Activated naive CD4-positive, alpha-beta T cell treated with anti-CD3 and anti-CD28 coated beads for 36 hours (primary cell): ENCODE data around the gene SLC23A2. TPM values are rescaled to one million over a fixed set of nuclear protein-coding genes. Genes with fewer than 3 reads are reported as not detected.
A peak's percentile ranks its signal among the peaks of the same experiment; 100 is the strongest.

Experiments used
- CTCF ChIA-PET: fragments of 350-600 bp; sonication (Branson Sonifier 250); formaldehyde crosslinking; loops from one replicate; lab custom pipeline; 2021; ENCODE audit warnings: antibody characterized with exemption; lab: Charles Lee
- DNase-seq: peaks from one replicate; pipeline ENCODE4 v3.0.0-alpha.2; 2020
- H3K27ac Mint-ChIP-seq: one replicate; pipeline ENCODE4 v1.8.0; 2021; ENCODE audit warnings: mild to moderate bottlenecking, mixed read lengths
- H3K27me3 Mint-ChIP-seq: one replicate; pipeline ENCODE4 v1.8.0; 2021; ENCODE audit warnings: low read depth, mixed read lengths
- H3K36me3 Mint-ChIP-seq: one replicate; pipeline ENCODE4 v1.8.0; 2021; ENCODE audit warnings: low read depth, mixed read lengths
- H3K4me1 Mint-ChIP-seq: one replicate; pipeline ENCODE4 v1.8.0; 2021; ENCODE audit warnings: low read depth, mixed read lengths
- H3K4me3 Mint-ChIP-seq: one replicate; pipeline ENCODE4 v1.8.0; 2021; ENCODE audit warnings: mild to moderate bottlenecking, moderate library complexity, mixed read lengths
- H3K9me3 Mint-ChIP-seq: one replicate; pipeline ENCODE4 v1.8.0; 2021; ENCODE audit warnings: mixed read lengths
- intact Hi-C: fragments of 100-400 bp; cut with micrococcal nuclease; formaldehyde crosslinking; loops from one replicate; pipeline ENCODE4 v1.15.1; 2023
- total RNA-seq, 2 experiments: library from RNA; stranded (reverse); gene quantifications; one replicate each; pipeline ENCODE4 v1.2.3, GENCODE V29; 2021

The SLC23A2 gene
- total RNA-seq, 2 experiments from 2014 or later: 16.4 to 18.1 TPM

DNA sequence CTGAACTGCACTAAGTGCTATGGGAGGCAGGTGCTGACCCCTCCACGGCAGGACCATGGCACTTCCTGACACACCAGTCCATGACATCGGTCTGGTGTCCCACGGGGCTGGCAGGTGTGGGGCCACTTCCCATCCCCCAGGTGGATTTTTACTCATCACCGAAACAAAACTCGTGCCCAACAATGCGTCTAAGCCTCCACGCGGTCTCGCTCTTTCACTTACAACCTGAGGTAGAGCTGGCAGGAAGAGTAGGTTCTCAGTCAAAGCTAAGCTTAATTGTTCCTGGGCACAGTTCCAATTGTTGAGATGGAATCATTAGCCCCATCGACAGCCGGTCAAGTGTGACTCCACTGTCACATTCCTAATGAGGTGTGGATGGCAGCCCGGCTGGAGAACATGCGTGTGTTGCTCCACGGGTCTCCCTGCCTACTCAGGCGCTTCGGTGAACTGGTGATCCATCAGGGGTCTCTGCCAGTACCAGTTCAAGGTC lies 125.7 kb downstream of the SLC23A2 start:
- no peak for DNase-seq
- no peaks in the 10 kb centered on the region for H3K9me3 Mint-ChIP-seq
- intact Hi-C loops: no loop called here
- no peak overlapping the region for H3K4me3 Mint-ChIP-seq
- H3K27ac Mint-ChIP-seq: no peak overlapping the region
- H3K36me3 Mint-ChIP-seq: peaks cover 22% of the 10 kb centered on the region
- no peaks in the 10 kb centered on the region for H3K27me3 Mint-ChIP-seq
- H3K4me1 Mint-ChIP-seq: peaks cover under 1% of the 10 kb centered on the region
- CTCF ChIA-PET: interaction anchor here (0.6 kb wide), 1 partner anchor 124 kb away, joined by 3 read pairs; no protein-coding TSS in a partner anchor

GRCh38 chr20:4873396-4873795 lies 127.9 kb downstream of the SLC23A2 start:
- Mint-ChIP-seq H3K4me1 (peaks cover 12% of the 10 kb centered on the region), H3K9me3 (no peaks in the 10 kb centered on the region), H3K36me3 (peaks cover 15% of the 10 kb centered on the region), H3K4me3 (no peak overlapping the region), H3K27me3 (no peaks in the 10 kb centered on the region), H3K27ac (no peak overlapping the region)
- intact Hi-C loops: no loop called here
- DNase-seq: no peak
- CTCF ChIA-PET: interaction anchor here (1.5 kb wide), 1 partner anchor 14 kb away, joined by 3 read pairs; no protein-coding TSS in a partner anchor

DNA sequence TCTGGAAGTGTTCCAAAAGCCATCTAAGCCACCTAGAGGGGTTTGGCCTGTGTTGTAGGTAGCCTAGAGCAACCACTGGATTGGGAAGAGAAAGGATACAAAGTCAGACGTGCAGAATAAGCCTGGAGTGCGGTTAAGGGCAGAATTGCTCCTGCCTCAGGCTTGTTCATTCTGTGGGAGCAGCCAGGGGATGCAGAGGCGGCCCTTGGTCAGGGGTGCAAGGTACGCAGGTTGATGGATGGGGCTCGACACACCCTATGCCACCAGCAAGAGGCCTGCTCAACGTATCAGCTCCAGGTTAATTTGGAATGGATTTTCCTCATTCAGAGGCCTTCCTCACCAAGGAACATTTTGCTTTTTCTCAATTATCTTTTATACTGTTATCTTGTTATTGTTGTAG lies 129.8 kb downstream of the SLC23A2 start:
- no peak for DNase-seq
- Mint-ChIP-seq H3K4me1 (peaks cover 12% of the 10 kb centered on the region), H3K27ac (no peak overlapping the region), H3K36me3 (peaks cover 23% of the 10 kb centered on the region), H3K27me3 (no peaks in the 10 kb centered on the region), H3K9me3 (no peaks in the 10 kb centered on the region), H3K4me3 (no peak overlapping the region)
- CTCF ChIA-PET: no interaction called here
- intact Hi-C loops: no loop called here

DNA sequence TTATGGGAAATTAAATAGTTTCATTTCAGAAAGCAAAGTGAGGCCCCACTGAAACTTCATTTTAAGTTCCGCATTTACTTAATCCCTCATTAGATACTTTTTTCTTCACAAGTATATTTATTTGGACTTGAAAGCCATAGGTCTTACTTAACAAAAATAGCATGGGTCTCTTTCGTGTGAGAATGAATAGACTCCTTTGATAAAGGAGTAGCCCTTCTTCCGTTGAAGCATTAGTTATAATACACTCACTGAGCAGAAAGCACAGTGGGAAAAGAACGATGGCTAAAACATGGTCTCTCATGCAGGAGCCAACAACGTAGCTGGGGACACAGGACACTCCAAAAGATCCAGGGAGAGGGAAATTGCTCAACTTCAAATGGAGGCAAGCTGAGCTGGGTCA lies 130.4 kb downstream of the SLC23A2 start:
- Mint-ChIP-seq H3K27ac (no peak overlapping the region), H3K36me3 (peaks cover 21% of the 10 kb centered on the region)
- CTCF ChIA-PET: no interaction called here

DNA sequence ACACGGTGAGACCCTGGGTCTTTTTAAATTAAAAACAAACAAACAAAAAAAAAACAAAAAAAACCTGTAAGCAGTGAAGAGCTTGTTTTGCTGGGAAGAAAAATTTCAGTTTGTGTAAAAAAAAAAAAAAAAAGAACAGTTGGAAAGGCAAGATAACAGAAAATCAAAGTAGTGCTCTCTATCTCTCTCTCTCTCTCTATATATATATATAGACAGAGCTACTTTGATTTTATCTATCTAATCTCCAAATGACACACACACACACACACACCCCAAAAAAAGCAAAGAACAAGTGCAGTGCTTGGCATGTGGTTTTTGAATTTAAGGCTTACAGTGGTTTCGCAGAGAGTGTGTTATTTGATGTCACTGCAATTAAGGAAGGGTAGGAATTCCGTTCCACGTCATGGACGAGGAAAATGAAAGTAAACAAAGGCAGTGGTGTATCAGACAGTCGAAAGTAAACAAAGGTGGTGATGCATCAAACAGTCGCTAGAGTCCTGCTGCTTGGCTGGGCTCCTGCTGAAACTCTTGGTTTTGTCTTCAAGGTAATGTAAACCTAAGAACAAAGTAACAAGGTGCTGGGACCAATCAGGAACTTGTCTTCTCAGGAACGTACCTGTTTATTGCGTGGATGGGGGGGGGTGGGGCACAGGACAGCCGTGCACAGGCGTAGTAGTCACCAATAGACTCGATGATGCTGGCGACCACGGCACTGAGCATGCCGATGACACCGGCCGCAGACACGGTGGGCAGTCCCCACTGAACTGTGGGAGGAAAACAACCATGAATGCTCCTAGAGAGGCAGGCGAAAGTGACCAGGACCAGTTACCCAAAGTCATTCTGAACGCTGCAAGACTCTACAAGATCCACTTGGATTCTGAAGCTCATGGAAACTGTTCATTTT lies 131.8 kb downstream of the SLC23A2 start:
- Mint-ChIP-seq H3K27me3 (no peaks in the 10 kb centered on the region), H3K4me3 (no peak overlapping the region), H3K9me3 (no peaks in the 10 kb centered on the region), H3K27ac (no peak overlapping the region), H3K4me1 (peaks cover 12% of the 10 kb centered on the region), H3K36me3 (peaks cover 20% of the 10 kb centered on the region)
- intact Hi-C loops: no loop called here
- no peak for DNase-seq
- CTCF ChIA-PET: interaction anchor here (0.7 to 1.6 kb wide), 2 partner anchors 11 to 86 kb away, joined by 4 to 5 read pairs; no protein-coding TSS in a partner anchor

More for the DNA sequence above, 130.4 kb downstream of the SLC23A2 start:
- H3K9me3 Mint-ChIP-seq: no peaks in the 10 kb centered on the region
- intact Hi-C loops: no loop called here
- H3K27me3 Mint-ChIP-seq: no peaks in the 10 kb centered on the region
- no peak for DNase-seq
- H3K4me1 Mint-ChIP-seq: peaks cover 12% of the 10 kb centered on the region
- H3K4me3 Mint-ChIP-seq: no peak overlapping the region

DNA sequence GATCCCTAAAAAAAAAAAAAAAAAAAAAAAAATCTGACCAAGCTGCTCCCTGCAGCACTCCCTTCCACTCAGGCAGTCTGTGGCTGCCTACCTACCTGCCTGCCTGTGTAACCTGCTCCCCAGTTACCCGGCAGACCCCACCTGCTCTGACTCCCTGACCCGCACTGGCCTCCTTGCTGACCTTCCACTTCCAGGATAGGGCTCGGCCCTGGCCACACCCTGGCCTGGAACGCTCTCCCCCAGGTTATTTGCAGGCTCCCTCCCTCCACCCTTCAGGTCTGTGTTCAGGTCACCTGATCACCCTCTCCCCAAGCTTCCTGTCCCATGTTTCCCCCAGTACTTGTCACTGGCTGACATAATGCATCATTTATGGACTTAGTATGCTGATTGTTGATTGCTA lies 134.3 kb downstream of the SLC23A2 start:
- no peak for DNase-seq
- H3K27me3 Mint-ChIP-seq: no peaks in the 10 kb centered on the region
- peak overlapping the region; percentile 41 for H3K27ac Mint-ChIP-seq
- H3K36me3 Mint-ChIP-seq: peaks cover 15% of the 10 kb centered on the region
- intact Hi-C loops: no loop called here
- no peaks in the 10 kb centered on the region for H3K9me3 Mint-ChIP-seq
- no peak overlapping the region for H3K4me3 Mint-ChIP-seq
- H3K4me1 Mint-ChIP-seq: peaks cover 12% of the 10 kb centered on the region
- CTCF ChIA-PET: no interaction called here

DNA sequence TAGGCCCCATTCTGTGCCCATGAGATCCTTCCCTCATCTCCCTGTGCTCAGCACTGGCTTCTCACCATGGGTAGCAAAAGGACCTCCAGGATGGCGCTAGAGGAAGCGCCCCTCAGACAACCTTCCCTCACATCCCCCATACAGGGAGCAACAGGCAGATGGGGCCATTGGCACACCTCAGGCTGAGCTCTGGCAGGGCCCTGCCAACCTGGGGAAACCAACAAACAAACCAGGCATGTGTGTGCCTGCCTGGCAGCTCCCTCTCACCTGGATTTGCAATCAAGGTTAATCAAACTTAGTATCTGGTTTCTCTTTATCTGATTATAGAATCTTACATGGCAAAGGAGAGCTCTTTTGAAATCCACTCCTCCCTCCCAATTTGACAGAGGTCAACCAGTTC lies 134.9 kb downstream of the SLC23A2 start:
- no peaks in the 10 kb centered on the region for H3K9me3 Mint-ChIP-seq
- peaks cover 12% of the 10 kb centered on the region for H3K4me1 Mint-ChIP-seq
- CTCF ChIA-PET: no interaction called here
- intact Hi-C loops: no loop called here
- H3K27me3 Mint-ChIP-seq: no peaks in the 10 kb centered on the region
- no peak for DNase-seq
- no peak overlapping the region for H3K27ac Mint-ChIP-seq
- peaks cover 21% of the 10 kb centered on the region for H3K36me3 Mint-ChIP-seq
- no peak overlapping the region for H3K4me3 Mint-ChIP-seq

DNA sequence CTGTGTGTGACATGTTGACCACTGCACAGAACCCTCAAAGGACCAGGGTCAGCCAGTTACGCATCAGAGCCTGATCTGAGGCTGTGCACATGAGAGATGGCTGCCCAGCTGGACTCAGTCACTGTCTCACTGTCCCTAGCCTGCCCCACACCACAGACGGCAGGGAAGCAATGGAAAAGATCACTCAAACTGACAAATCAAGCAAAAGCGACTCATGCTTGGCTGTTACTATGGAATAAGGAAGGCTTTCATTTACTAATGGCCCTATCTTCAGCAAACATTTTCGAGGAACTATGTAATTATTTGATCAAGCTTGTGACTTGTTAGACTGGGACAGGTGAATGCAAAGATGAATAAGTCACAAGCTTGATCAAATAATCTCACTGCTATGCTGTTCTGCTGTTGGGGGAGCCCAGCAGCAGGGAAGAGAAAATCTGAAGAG lies 137.0 kb downstream of the SLC23A2 start:
- Mint-ChIP-seq H3K4me1 (peaks cover under 1% of the 10 kb centered on the region), H3K27ac (no peak overlapping the region), H3K27me3 (no peaks in the 10 kb centered on the region), H3K9me3 (no peaks in the 10 kb centered on the region), H3K4me3 (no peak overlapping the region), H3K36me3 (peaks cover 24% of the 10 kb centered on the region)
- intact Hi-C loops: no loop called here
- CTCF ChIA-PET: no interaction called here
- DNase-seq: no peak

DNA sequence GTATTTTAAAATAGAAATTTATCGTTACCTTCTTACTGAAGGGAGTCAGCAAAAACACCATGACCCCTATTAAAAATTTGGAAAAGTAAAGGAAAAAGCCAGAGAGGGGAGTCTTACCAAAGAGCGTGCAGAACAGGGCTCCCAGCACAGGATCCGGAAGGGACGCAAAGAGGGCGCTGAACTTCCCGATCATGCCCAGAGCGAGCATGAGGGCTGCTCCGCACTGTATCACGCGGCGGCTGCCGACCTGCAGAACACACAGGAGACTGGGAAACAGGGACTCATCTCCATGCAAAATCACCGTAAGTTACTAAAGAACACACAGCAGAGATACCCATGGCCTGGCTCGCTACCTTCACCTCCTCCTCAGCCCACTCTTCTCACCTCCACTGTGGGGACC lies 138.6 kb downstream of the SLC23A2 start:
- H3K4me1 Mint-ChIP-seq: no peaks in the 10 kb centered on the region
- no peak overlapping the region for H3K27ac Mint-ChIP-seq
- H3K27me3 Mint-ChIP-seq: no peaks in the 10 kb centered on the region
- no peak for DNase-seq
- intact Hi-C loops: no loop called here
- H3K9me3 Mint-ChIP-seq: no peaks in the 10 kb centered on the region
- H3K36me3 Mint-ChIP-seq: peaks cover 34% of the 10 kb centered on the region
- CTCF ChIA-PET: no interaction called here
- H3K4me3 Mint-ChIP-seq: no peak overlapping the region

- CTCF ChIA-PET: no interaction called here
- no peaks in the 10 kb centered on the region for H3K4me1 Mint-ChIP-seq
- intact Hi-C loops: no loop called here
- H3K27me3 Mint-ChIP-seq: no peaks in the 10 kb centered on the region
- H3K9me3 Mint-ChIP-seq: no peaks in the 10 kb centered on the region
- no peak overlapping the region for H3K27ac Mint-ChIP-seq
- peaks cover 31% of the 10 kb centered on the region for H3K36me3 Mint-ChIP-seq
- no peak overlapping the region for H3K4me3 Mint-ChIP-seq
- no peak for DNase-seq
Observed at GRCh38 chr20:4861961-4862360, 139.3 kb downstream of the SLC23A2 start.

GRCh38 chr20:4858000-4858399 lies 143.3 kb downstream of the SLC23A2 start:
- Mint-ChIP-seq H3K36me3 (peaks cover 32% of the 10 kb centered on the region), H3K27ac (no peak overlapping the region), H3K27me3 (no peaks in the 10 kb centered on the region), H3K4me3 (no peak overlapping the region), H3K4me1 (no peaks in the 10 kb centered on the region), H3K9me3 (no peaks in the 10 kb centered on the region)
- CTCF ChIA-PET: interaction anchor here (0.6 kb wide), 1 partner anchor 98 kb away, joined by 5 read pairs; no protein-coding TSS in a partner anchor
- DNase-seq: no peak
- intact Hi-C loops: no loop called here

- H3K27ac Mint-ChIP-seq: peak overlapping the region; percentile 54
- H3K27me3 Mint-ChIP-seq: no peaks in the 10 kb centered on the region
- CTCF ChIA-PET: interaction anchor here (1.0 to 1.2 kb wide), 2 partner anchors 97 to 100 kb away, joined by 3 to 6 read pairs; no protein-coding TSS in a partner anchor
Observed at GRCh38 chr20:4856022-4856755, 145.1 kb downstream of the SLC23A2 start.

More at GRCh38 chr20:4856022-4856755, 145.1 kb downstream of the SLC23A2 start:
- H3K4me1 Mint-ChIP-seq: no peaks in the 10 kb centered on the region
- no peaks in the 10 kb centered on the region for H3K9me3 Mint-ChIP-seq
- no peak overlapping the region for H3K4me3 Mint-ChIP-seq
- intact Hi-C loops: no loop called here
- peaks cover 26% of the 10 kb centered on the region for H3K36me3 Mint-ChIP-seq
- DNase-seq: no peak
